Trophoblast cell (in vitro differentiated cells and primary cell): ENCODE results near the gene LIMK1.

Source experiments
- DNase-seq, 2 donors: peaks; one replicate each; pipeline ENCODE4 v3.0.0-alpha.2; 2016
- H2AFZ ChIP-seq: 2 replicates; pipeline ENCODE4 v1.6.1; 2013; ENCODE audit warnings: low read length, moderate library complexity, mild to moderate bottlenecking; ENCODE audit not compliant: insufficient read depth, poor library complexity
- H2AK5ac ChIP-seq: 2 replicates; pipeline ENCODE4 v1.6.1; 2013; ENCODE audit warnings: mild to moderate bottlenecking, low read length
- H2BK120ac ChIP-seq: 2 replicates; pipeline ENCODE4 v1.6.1; 2013; ENCODE audit warnings: low read length, mild to moderate bottlenecking, moderate library complexity; ENCODE audit not compliant: insufficient read depth, poor library complexity
- H2BK12ac ChIP-seq: 2 replicates; pipeline ENCODE4 v1.6.1; 2013; ENCODE audit warnings: mild to moderate bottlenecking, low read length, moderate library complexity
- H2BK5ac ChIP-seq: 2 replicates; pipeline ENCODE4 v1.6.1; 2013; ENCODE audit warnings: low read length, low read depth, moderate library complexity, mild to moderate bottlenecking; ENCODE audit not compliant: poor library complexity
- H3K14ac ChIP-seq: 2 replicates; pipeline ENCODE4 v1.6.1; 2013; ENCODE audit warnings: mild to moderate bottlenecking, low read length
- H3K18ac ChIP-seq: 2 replicates; pipeline ENCODE4 v1.6.1; 2013; ENCODE audit warnings: mild to moderate bottlenecking, low read length
- H3K23ac ChIP-seq: 2 replicates; pipeline ENCODE4 v1.6.1; 2013; ENCODE audit warnings: low read length
- H3K27ac ChIP-seq: 2 replicates; pipeline ENCODE4 v1.5.1; 2013; ENCODE audit warnings: low read depth, mild to moderate bottlenecking, inconsistent platforms, low read length, moderate library complexity
- H3K27me3 ChIP-seq: 2 replicates; pipeline ENCODE4 v1.6.1; 2013; ENCODE audit warnings: inconsistent platforms, mild to moderate bottlenecking, low read length, moderate library complexity; ENCODE audit not compliant: insufficient read depth
- H3K36me3 ChIP-seq, 2 experiments: 1 replicate in 1 of 2; 2 replicates in 1 of 2; pipeline ENCODE4 v1.6.1; 2013; ENCODE audit warnings: low read length in 2 of 2, mild to moderate bottlenecking in 2 of 2, moderate library complexity in 1 of 2; ENCODE audit not compliant: insufficient read depth in 2 of 2, control insufficient read depth in 1 of 2
- H3K4ac ChIP-seq: 2 replicates; pipeline ENCODE4 v1.6.1; 2013; ENCODE audit warnings: low read depth, mild to moderate bottlenecking, low read length, moderate library complexity
- H3K4me1 ChIP-seq, 2 experiments: 1 replicate in 1 of 2; 2 replicates in 1 of 2; pipeline ENCODE4 v1.6.1; 2013; ENCODE audit warnings: low read length in 2 of 2, mild to moderate bottlenecking in 2 of 2, moderate library complexity in 1 of 2; ENCODE audit not compliant: insufficient read depth in 2 of 2, control insufficient read depth in 1 of 2
- H3K4me2 ChIP-seq: 2 replicates; pipeline ENCODE4 v1.6.1; 2013; ENCODE audit warnings: inconsistent platforms, mild to moderate bottlenecking, low read length, moderate library complexity
- H3K4me3 ChIP-seq: 2 replicates; pipeline ENCODE4 v1.5.1; 2013; ENCODE audit warnings: mild to moderate bottlenecking, low read depth, low read length, inconsistent platforms
- H3K79me1 ChIP-seq: one replicate; pipeline ENCODE4 v1.6.1; 2013; ENCODE audit warnings: low read length
- H3K79me2 ChIP-seq: 2 replicates; pipeline ENCODE4 v1.6.1; 2013; ENCODE audit warnings: low read length, mild to moderate bottlenecking; ENCODE audit not compliant: control insufficient read depth, insufficient read depth, poor library complexity
- H3K9ac ChIP-seq: 2 replicates; pipeline ENCODE4 v1.6.1; 2013; ENCODE audit warnings: mild to moderate bottlenecking, low read length
- H3K9me3 ChIP-seq: 2 replicates; pipeline ENCODE4 v1.6.1; 2013; ENCODE audit warnings: low read depth, mild to moderate bottlenecking, control low read depth, inconsistent platforms, low read length; ENCODE audit not compliant: insufficient read depth
- H4K12ac ChIP-seq: 2 replicates; pipeline ENCODE4 v1.6.1; 2013; ENCODE audit warnings: low read depth, mild to moderate bottlenecking, low read length, moderate library complexity
- H4K8ac ChIP-seq: 2 replicates; pipeline ENCODE4 v1.6.1; 2013; ENCODE audit warnings: low read depth, mild to moderate bottlenecking, low read length, moderate library complexity
- H4K91ac ChIP-seq: one replicate; pipeline ENCODE4 v1.6.1; 2013; ENCODE audit warnings: low read depth, mild to moderate bottlenecking, low read length, moderate library complexity
- WGBS: extraction: QIAGEN DNeasy Blood & Tissue Kit; methylation state at CpG from one replicate; pipeline ENCODE4 v1.1.7; 2013; ENCODE audit warnings: missing lambda C conversion rate; ENCODE audit not compliant: insufficient read length, insufficient coverage; ENCODE audit errors: extremely low coverage; 5-methylcytosine and 5-hydroxymethylcytosine counted together

Gene LIMK1

DNA sequence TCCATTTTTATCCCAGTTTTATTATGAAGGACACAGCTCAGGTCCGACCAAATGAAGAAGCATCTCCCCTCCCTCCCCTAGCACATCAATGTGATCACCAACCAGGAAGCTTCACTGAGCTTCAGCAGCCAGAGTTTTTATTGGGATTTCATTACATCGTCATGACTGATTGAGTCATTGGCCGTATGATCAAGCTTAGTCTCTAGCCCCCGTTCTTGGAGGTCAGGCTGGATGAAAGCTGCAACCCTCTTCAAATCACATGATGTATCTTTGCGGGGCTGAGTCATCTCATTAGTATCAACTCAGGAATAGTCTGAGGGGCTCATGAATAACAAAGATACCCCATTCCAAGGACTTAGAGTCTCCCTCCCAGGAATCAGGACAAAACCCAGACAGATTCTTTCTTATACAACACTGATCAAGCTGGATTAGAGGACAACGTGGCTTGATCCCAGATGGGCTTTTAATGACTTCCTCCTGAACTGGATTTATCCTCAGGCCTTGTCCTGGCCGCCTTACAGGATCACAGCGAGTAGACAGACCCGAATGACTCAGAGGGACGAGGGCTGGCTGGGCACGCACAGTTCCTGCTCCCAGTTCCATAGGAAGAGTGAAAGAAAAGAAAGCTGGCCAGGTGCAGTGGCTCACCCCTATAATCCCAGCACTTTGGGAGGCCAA is 14.5 kb downstream of the LIMK1 start:
- Histone ChIP-seq H4K12ac (no peak overlapping the region), H3K36me3 (peaks cover 23 to 28% of the 10 kb centered on the region in 2 experiments), H3K79me1 (peaks cover 9% of the 10 kb centered on the region), H4K91ac (no peak overlapping the region), H3K27me3 (no peaks in the 10 kb centered on the region), H2BK12ac (no peak overlapping the region), H4K8ac (no peak overlapping the region), H3K14ac (no peak overlapping the region), H3K79me2 (peaks cover 2% of the 10 kb centered on the region), H3K23ac (no peak overlapping the region), H3K18ac (no peak overlapping the region), H3K4me3 (no peak overlapping the region), H3K4me1 (peaks cover 17 to 18% of the 10 kb centered on the region in 2 experiments), H3K4ac (no peak overlapping the region), H3K9ac (no peak overlapping the region), H2AFZ (no peak overlapping the region), H3K9me3 (no peaks in the 10 kb centered on the region), H3K27ac (peak overlapping the region; percentile 19), H2AK5ac (no peak overlapping the region), H2BK120ac (no peak overlapping the region), H3K4me2 (no peak overlapping the region), H2BK5ac (no peak overlapping the region)
- no CpG with 5 or more reads among the region's 11 CpGs for WGBS
- DNase-seq, result peak in 1 of 2 donors; percentile 15

DNA sequence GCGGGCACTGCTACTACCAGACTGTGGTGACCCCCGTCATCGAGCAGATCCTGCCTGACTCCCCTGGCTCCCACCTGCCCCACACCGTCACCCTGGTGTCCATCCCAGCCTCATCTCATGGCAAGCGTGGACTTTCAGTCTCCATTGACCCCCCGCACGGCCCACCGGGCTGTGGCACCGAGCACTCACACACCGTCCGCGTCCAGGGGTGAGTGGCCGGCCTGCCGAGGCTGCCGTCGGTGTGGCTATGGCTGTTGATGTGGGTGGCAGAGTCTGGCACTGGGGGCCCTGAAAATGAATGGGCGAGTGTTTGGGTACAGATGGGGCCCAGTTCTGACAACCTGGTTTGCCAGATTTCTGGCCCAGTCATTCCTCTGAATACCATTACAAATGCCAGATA is 15.4 kb downstream of the LIMK1 start:
- H3K4me1 ChIP-seq, result peaks cover 10 to 12% of the 10 kb centered on the region in 2 experiments
- no peak overlapping the region for H2BK5ac ChIP-seq
- no peaks in the 10 kb centered on the region for H3K27me3 ChIP-seq
- H3K23ac ChIP-seq, result no peak overlapping the region
- H3K9ac ChIP-seq, result no peak overlapping the region
- no peak overlapping the region for H3K18ac ChIP-seq
- no peaks in the 10 kb centered on the region for H3K9me3 ChIP-seq
- no peak overlapping the region for H2BK12ac ChIP-seq
- no peak overlapping the region for H2AFZ ChIP-seq
- H4K12ac ChIP-seq, result no peak overlapping the region
- H2AK5ac ChIP-seq, result no peak overlapping the region
- no peak overlapping the region for H3K14ac ChIP-seq
- peaks cover 2% of the 10 kb centered on the region for H3K79me2 ChIP-seq
- no peak overlapping the region for H4K91ac ChIP-seq
- no peak overlapping the region for H3K4ac ChIP-seq
- H2BK120ac ChIP-seq, result no peak overlapping the region
- peaks cover 9% of the 10 kb centered on the region for H3K79me1 ChIP-seq
- no peak overlapping the region for H3K4me2 ChIP-seq
- no peak overlapping the region for H3K4me3 ChIP-seq
- H3K27ac ChIP-seq, result no peak overlapping the region
- peaks cover 23 to 28% of the 10 kb centered on the region in 2 experiments for H3K36me3 ChIP-seq
- DNase-seq, result no peak
- no peak overlapping the region for H4K8ac ChIP-seq
- no CpG with 5 or more reads among the region's 17 CpGs for WGBS

DNA sequence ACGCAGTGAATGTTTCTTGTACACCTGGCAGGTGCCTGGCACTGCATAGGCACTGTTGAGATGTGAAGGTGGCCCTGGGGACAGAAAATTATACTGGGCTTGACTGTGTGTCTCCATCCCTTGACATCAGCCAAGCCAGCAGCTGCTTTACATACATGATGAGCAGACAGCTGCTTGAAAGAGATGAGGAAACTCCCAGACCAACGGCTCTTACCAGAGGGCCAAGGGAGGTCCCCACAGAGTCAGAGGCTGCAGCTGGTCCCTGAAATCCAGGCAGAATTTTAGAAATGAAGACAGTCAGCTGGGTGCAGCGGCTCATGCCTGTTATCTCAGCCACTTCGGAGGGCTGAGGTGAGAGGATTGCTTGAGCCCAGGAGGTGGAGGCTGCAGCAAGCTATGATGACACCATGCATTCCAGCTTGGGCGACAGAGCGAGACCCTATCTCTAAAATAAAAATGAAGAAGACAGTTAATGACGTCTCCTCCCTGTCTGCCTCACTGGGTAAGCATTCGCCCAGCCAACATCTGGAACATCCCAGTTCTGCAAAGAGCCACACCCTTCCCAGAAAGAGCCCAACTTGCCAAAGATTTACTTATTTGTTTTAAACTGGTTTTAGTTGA is 17.6 kb downstream of the LIMK1 start:
- no peak overlapping the region for H3K23ac ChIP-seq
- DNase-seq, result peak; percentile 53 to 66
- no peak overlapping the region for H3K4me2 ChIP-seq
- H3K18ac ChIP-seq, result no peak overlapping the region
- H3K27me3 ChIP-seq, result no peaks in the 10 kb centered on the region
- H2AFZ ChIP-seq, result no peak overlapping the region
- H3K4ac ChIP-seq, result no peak overlapping the region
- no peak overlapping the region for H4K12ac ChIP-seq
- H2BK5ac ChIP-seq, result no peak overlapping the region
- no peak overlapping the region for H2AK5ac ChIP-seq
- no peaks in the 10 kb centered on the region for H3K9me3 ChIP-seq
- no peak overlapping the region for H4K8ac ChIP-seq
- no peaks in the 10 kb centered on the region for H3K79me2 ChIP-seq
- no peak overlapping the region for H3K9ac ChIP-seq
- no peak overlapping the region for H3K4me3 ChIP-seq
- no peak overlapping the region for H3K27ac ChIP-seq
- H3K14ac ChIP-seq, result no peak overlapping the region
- peaks cover 32 to 36% of the 10 kb centered on the region in 2 experiments for H3K36me3 ChIP-seq
- no peak overlapping the region for H2BK120ac ChIP-seq
- WGBS, result no CpG with 5 or more reads among the region's 8 CpGs
- H2BK12ac ChIP-seq, result no peak overlapping the region
- peaks cover 4 to 8% of the 10 kb centered on the region in 2 experiments for H3K4me1 ChIP-seq
- no peaks in the 10 kb centered on the region for H3K79me1 ChIP-seq
- H4K91ac ChIP-seq, result no peak overlapping the region

GRCh38 chr7:74103219-74103772 is 19.7 kb downstream of the LIMK1 start:
- H3K23ac ChIP-seq, result no peak overlapping the region
- H3K27ac ChIP-seq, result no peak overlapping the region
- no peak overlapping the region for H3K4ac ChIP-seq
- DNase-seq, result peak; percentile 41 to 63
- H4K91ac ChIP-seq, result no peak overlapping the region
- H4K12ac ChIP-seq, result no peak overlapping the region
- H2BK120ac ChIP-seq, result no peak overlapping the region
- no peak overlapping the region for H2BK12ac ChIP-seq
- H3K79me1 ChIP-seq, result no peaks in the 10 kb centered on the region
- H3K18ac ChIP-seq, result no peak overlapping the region
- H3K79me2 ChIP-seq, result no peaks in the 10 kb centered on the region
- no peak overlapping the region for H3K9ac ChIP-seq
- H3K27me3 ChIP-seq, result no peaks in the 10 kb centered on the region
- H3K4me2 ChIP-seq, result no peak overlapping the region
- H3K36me3 ChIP-seq, result peaks cover 35 to 37% of the 10 kb centered on the region in 2 experiments
- H2BK5ac ChIP-seq, result no peak overlapping the region
- no peak overlapping the region for H3K4me3 ChIP-seq
- no CpG with 5 or more reads among the region's 6 CpGs for WGBS
- H3K14ac ChIP-seq, result no peak overlapping the region
- H3K4me1 ChIP-seq, result peaks cover 4 to 8% of the 10 kb centered on the region in 2 experiments
- no peak overlapping the region for H2AFZ ChIP-seq
- no peak overlapping the region for H2AK5ac ChIP-seq
- no peak overlapping the region for H4K8ac ChIP-seq
- H3K9me3 ChIP-seq, result no peaks in the 10 kb centered on the region
